Uterus (tissue), 4 donors: Measurements from ENCODE around the gene CPSF7. TPM values are rescaled to one million over a fixed set of nuclear protein-coding genes. Genes with fewer than 3 reads are reported as not detected.

Experiments
- DNase-seq, 2 donors: peaks; one replicate each; pipeline ENCODE4 v3.0.0-alpha.2; 2019 to 2020
- H3K27ac ChIP-seq, 2 donors: fragments of 200-600 bp; sonication (generic); 1 replicate in 1 of 2; 2 replicates in 1 of 2; pipeline ENCODE4 v1.5.1; 2016 to 2018
- H3K27me3 ChIP-seq, 2 donors: fragments of 200-600 bp; sonication (generic); one replicate each; pipeline ENCODE4 v1.5.1; 2018 to 2019; ENCODE audit warnings: control low read depth in 1 of 2
- H3K36me3 ChIP-seq, 2 donors: fragments of 200-600 bp; sonication (generic); one replicate each; pipeline ENCODE4 v1.5.1; 2019; ENCODE audit warnings: control low read depth in 1 of 2
- H3K4me1 ChIP-seq, 2 donors: fragments of 200-600 bp; sonication (generic); one replicate each; pipeline ENCODE4 v1.5.1; 2018 to 2019; ENCODE audit warnings: control low read depth in 1 of 2
- H3K4me3 ChIP-seq, 2 donors: fragments of 200-600 bp; sonication (generic); 1 replicate in 1 of 2; 2 replicates in 1 of 2; pipeline ENCODE4 v1.5.1; 2018 to 2019; ENCODE audit warnings: mild to moderate bottlenecking in 1 of 2
- H3K9me3 ChIP-seq, 2 donors: fragments of 200-600 bp; sonication (generic); one replicate each; pipeline ENCODE4 v1.5.1; 2019; ENCODE audit warnings: control low read depth in 1 of 2
- CTCF ChIP-seq, 4 experiments: fragments of 200-600 bp in 2 of 4; fragments of 450-650 bp in 2 of 4; sonication (generic) in 2 of 4; IDR thresholded peaks; one replicate each; pipeline ENCODE4 v1.5.1; 2016 to 2019; ENCODE audit warnings: antibody characterized with exemption in 4 of 4, mild to moderate bottlenecking in 2 of 4, moderate library complexity in 1 of 4
- POLR2A ChIP-seq, 2 donors: fragments of 450-650 bp; IDR thresholded peaks; one replicate each; pipeline ENCODE4 v1.6.1; 2016; ENCODE audit warnings: antibody characterized with exemption in 2 of 2, mild to moderate bottlenecking in 1 of 2, moderate library complexity in 1 of 2
- intact Hi-C: fragments of 100-400 bp; cut with DNase I; formaldehyde crosslinking; loops from one replicate; pipeline ENCODE4 v1.15.1; 2023; ENCODE audit warnings: low total_unique reads
- total RNA-seq, 4 donors: library from RNA; depleted of rRNA in 3 of 4; stranded (reverse); fragments of >200 nt in 3 of 4; gene quantifications; one replicate each; pipeline versions ENCODE4 v1.1.0 to v1.2.4, GENCODE V29; 2014 to 2023
- donor health status: DM: yes; HTN: yes; CAD: no.

CPSF7 gene
- total RNA-seq, 4 donors from 2014 or later: 30.0 to 122 (median 56.5) TPM

- Histone ChIP-seq H3K36me3 (no peaks in the 10 kb centered on the region), H3K4me1 (no peaks in the 10 kb centered on the region), H3K27me3 (no peaks in the 10 kb centered on the region), H3K27ac (peak overlapping the region; percentile 77 to 84), H3K4me3 (no peak overlapping the region), H3K9me3 (no peaks in the 10 kb centered on the region)
- TF ChIP-seq POLR2A (IDR thresholded peaks at IDR 0.05): no peak
- no peak for TF ChIP-seq CTCF (IDR thresholded peaks at IDR 0.05)
- DNase-seq: peak; percentile 57 to 80
- intact Hi-C loops: no loop called here
Measured at GRCh38 chr11:61378713-61379313, 51.0 kb downstream of the CPSF7 start.

GRCh38 chr11:61377461-61378160, 52.2 kb downstream of the CPSF7 start:
- Histone ChIP-seq H3K4me1 (no peaks in the 10 kb centered on the region), H3K27me3 (no peaks in the 10 kb centered on the region), H3K4me3 (no peak overlapping the region), H3K36me3 (no peaks in the 10 kb centered on the region), H3K27ac (peak overlapping the region in 1 of 2 donors; percentile 84), H3K9me3 (no peaks in the 10 kb centered on the region)
- no peak for DNase-seq
- intact Hi-C loops: no loop called here
- TF ChIP-seq CTCF (IDR thresholded peaks at IDR 0.05) (no peak), POLR2A (IDR thresholded peaks at IDR 0.05) (no peak)

GRCh38 chr11:61375761-61376108, 54.0 kb downstream of the CPSF7 start:
- Histone ChIP-seq H3K27ac (no peak overlapping the region), H3K27me3 (no peaks in the 10 kb centered on the region), H3K4me1 (no peaks in the 10 kb centered on the region), H3K4me3 (no peak overlapping the region), H3K36me3 (no peaks in the 10 kb centered on the region), H3K9me3 (no peaks in the 10 kb centered on the region)
- DNase-seq: no peak
- TF ChIP-seq CTCF (IDR thresholded peaks at IDR 0.05) (no peak), POLR2A (IDR thresholded peaks at IDR 0.05) (no peak)
- intact Hi-C loops: no loop called here

GRCh38 chr11:61372659-61373420, 56.9 kb downstream of the CPSF7 start:
- H3K36me3 ChIP-seq: no peaks in the 10 kb centered on the region
- H3K4me1 ChIP-seq: peaks cover 0 to 4% of the 10 kb centered on the region in 2 donors
- intact Hi-C loops: no loop called here
- H3K27ac ChIP-seq: no peak overlapping the region
- H3K27me3 ChIP-seq: no peaks in the 10 kb centered on the region
- H3K4me3 ChIP-seq: no peak overlapping the region
- TF ChIP-seq CTCF (IDR thresholded peaks at IDR 0.05): no peak
- TF ChIP-seq POLR2A (IDR thresholded peaks at IDR 0.05): no peak
- DNase-seq: no peak
- no peaks in the 10 kb centered on the region for H3K9me3 ChIP-seq
